ENCODE results near the gene NDUFAF8.

Gene NDUFAF8

GRCh38 chr17:81193051-81193410 is 46.1 kb upstream of the NDUFAF8 start:
- no peak for DNase-seq (ENCODE audit: low read depth)
- no peak overlapping the region for H3K4me3 ChIP-seq (ENCODE audit: low read length)
- no peak for TF ChIP-seq CTCF (conservative IDR thresholded peaks at IDR 0.05; ENCODE audit: low read depth, low read length)

GRCh38 chr17:81193470-81194224 is 45.5 kb upstream of the NDUFAF8 start:
- no peak for TF ChIP-seq CTCF (conservative IDR thresholded peaks at IDR 0.05; ENCODE audit: low read depth, low read length)
- no peak for DNase-seq (ENCODE audit: low read depth)

GRCh38 chr17:81194225-81194760 is 44.8 kb upstream of the NDUFAF8 start:
- DNase-seq (ENCODE audit: low read depth), result no peak
- no peak for TF ChIP-seq CTCF (conservative IDR thresholded peaks at IDR 0.05; ENCODE audit: low read depth, low read length)
- H3K4me3 ChIP-seq (ENCODE audit: low read length), result no peak overlapping the region

More at GRCh38 chr17:81193470-81194224, 45.5 kb upstream of the NDUFAF8 start:
- no peak overlapping the region for H3K4me3 ChIP-seq (ENCODE audit: low read length)

- no peak for TF ChIP-seq CTCF (conservative IDR thresholded peaks at IDR 0.05; ENCODE audit: low read depth, low read length)
- DNase-seq (ENCODE audit: low read depth), result no peak
- no peak overlapping the region for H3K4me3 ChIP-seq (ENCODE audit: low read length)
Measured at GRCh38 chr17:81194941-81195901, 43.9 kb upstream of the NDUFAF8 start.

GRCh38 chr17:81195941-81196495 is 43.1 kb upstream of the NDUFAF8 start:
- no peak for DNase-seq (ENCODE audit: low read depth)
- H3K4me3 ChIP-seq (ENCODE audit: low read length), result no peak overlapping the region
- no peak for TF ChIP-seq CTCF (conservative IDR thresholded peaks at IDR 0.05; ENCODE audit: low read depth, low read length)

GRCh38 chr17:81196505-81197408 is 42.4 kb upstream of the NDUFAF8 start:
- TF ChIP-seq CTCF (conservative IDR thresholded peaks at IDR 0.05; ENCODE audit: low read depth, low read length), result no peak
- H3K4me3 ChIP-seq (ENCODE audit: low read length), result no peak overlapping the region
- no peak for DNase-seq (ENCODE audit: low read depth)
